GM19240 (cell line): ENCODE results near the gene TTLL13.
A peak's percentile ranks its signal among the peaks of the same experiment; 100 is the strongest.
"Not testable (repeated sequence)": the region's sequence is repeated elsewhere in the genome, so short reads cannot be mapped to it uniquely, and the experiment has no call there.

ENCODE experiments used
- DNase-seq: peaks from one replicate; pipeline ENCODE4 v3.0.0; 2011; ENCODE audit warnings: low spot score; ENCODE audit not compliant: insufficient read length

Gene TTLL13

GRCh38 chr15:90239371-90239770 is 10.0 kb upstream of the TTLL13 start:
- DNase-seq = no peak

- DNase-seq = no peak
These were observed 8.5 kb upstream of the TTLL13 start for GRCh38 chr15:90240856-90241255.

DNA sequence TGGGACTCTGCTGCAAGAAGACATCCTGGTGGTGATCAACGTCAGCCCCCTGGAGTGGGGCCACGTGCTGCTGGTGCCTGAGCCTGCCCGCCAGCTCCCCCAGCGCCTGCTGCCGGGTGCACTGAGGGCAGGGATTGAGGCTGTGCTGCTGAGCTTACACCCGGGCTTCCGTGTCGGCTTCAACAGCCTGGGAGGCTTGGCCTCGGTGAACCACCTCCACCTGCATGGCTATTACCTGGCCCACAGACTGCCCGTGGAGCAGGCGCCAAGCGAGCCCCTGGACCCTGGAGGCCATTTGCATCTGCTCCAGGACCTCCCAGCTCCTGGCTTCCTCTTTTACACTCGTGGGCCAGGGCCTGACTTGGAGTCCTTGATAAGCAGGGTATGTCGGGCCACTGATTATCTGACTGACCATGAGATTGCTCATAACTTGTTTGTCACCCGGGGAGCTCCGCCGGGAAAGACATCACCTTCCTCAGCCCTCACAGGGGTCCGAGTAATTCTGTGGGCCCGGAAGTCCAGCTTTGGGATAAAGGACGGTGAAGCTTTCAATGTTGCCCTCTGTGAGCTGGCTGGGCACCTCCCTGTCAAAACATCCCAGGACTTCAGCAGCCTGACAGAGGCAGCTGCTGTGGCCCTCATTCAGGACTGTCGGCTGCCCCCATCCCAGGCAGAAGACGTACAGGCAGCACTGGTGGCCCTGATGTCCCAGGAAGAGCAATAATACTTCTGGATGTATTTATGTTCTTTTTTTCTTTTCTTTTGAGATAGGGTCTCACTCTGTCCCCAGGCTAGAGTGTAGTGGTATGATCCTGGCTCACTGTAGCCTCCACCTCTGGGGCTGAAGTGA is 7.8 kb upstream of the TTLL13 start:
- no peak for DNase-seq

DNA sequence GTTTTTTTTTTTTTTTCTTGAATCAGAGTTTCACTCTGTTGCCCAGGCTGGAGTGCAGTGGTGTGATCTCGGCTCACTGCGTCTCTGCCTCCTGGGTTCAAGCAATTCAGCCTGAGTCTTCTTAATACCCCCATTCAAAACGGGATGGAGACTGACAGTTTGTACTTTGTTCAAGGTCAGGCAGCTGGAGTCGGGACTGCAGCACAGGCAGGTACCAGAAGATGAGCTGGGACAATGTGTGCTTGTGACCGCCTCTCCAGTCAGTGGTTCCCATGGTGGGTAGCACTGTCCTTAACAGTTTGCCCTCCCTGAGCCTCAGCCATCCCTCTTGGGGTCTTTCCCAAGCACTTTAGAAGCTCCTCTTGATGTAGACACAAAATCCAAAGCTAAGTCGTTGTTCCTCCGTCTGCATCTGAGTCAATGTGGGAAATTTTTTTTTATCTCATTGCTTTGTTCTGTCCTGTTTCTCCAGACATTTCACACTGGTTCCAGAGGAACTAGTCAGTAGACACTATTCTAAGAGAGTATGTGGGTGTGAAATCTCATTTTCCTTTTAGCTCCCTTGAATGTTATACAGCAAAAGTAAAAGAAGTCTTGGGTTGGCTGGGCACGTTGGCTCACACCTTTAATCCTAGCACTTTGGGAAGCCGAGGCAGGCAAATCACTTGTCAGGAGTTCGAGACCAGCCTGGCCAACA is 5.3 kb upstream of the TTLL13 start:
- no peak for DNase-seq

DNA sequence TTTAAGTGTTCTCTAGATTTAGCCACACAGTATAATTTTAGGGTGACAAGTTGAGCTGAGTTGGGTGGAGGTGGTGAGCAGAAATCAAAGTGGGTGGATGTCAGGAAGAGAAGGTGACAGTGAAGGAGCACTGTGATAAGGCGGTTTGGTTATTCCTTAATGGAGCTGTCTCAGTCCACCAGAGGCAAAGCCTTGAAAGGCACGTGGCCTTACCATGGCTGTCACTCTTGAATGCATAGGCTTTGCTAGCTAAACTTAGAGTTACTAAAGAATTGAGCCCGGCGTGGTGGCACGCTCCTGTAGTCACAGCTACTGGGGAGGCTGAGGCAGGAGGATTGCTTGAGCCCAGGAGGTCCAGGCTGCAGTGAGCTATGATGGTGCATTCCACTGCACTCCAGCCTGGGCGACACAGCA is 560 bp upstream of the TTLL13 start:
- DNase-seq = no peak

DNA sequence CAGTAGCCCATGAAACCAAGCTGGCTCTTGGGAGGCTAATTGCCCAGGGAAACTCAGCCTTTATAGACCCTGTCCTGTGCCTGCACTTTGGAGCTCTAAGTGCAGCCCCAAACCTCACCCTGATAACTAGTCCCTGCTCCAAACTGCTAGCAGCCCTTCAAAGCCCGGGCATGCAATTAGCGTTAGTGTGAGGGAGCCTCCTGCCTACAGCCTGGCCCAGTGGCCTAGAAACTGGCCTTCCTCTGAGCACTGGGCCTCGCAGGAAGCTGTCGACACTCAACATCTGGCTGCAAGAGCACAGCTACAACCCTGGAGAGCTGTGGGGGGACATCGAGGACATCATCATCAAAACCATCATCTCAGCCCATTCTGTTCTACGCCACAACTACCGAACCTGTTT is 8.4 kb downstream of the TTLL13 start:
- no peak for DNase-seq

- DNase-seq = peak; percentile 14
These were observed 10.2 kb downstream of the TTLL13 start for GRCh38 chr15:90259524-90259923.

GRCh38 chr15:90260731-90261130 is 11.4 kb downstream of the TTLL13 start:
- not testable (repeated sequence) for DNase-seq

- DNase-seq = no peak
These were observed 12.5 kb downstream of the TTLL13 start for GRCh38 chr15:90261811-90262210.

- no peak for DNase-seq
These were observed 13.1 kb downstream of the TTLL13 start for GRCh38 chr15:90262426-90262825.

DNA sequence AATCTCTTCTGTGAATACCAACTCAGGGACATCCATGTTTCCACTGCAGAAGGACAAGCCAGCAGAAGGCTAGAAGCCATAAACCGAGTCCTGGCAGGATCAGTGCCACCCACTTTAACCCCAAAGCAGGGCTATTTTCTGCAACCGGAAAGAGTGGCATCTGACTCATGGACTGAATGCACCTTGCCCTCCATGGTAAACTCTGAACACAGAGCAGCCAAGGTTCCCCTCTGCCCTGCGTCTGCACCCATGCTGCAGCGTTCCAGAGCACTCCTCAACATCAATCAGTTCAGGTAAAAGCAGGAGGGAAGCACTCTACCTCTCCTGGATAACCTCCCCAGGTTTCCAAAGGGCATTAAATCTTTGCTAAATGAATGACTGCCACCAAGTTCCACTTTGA is 15.3 kb downstream of the TTLL13 start:
- no peak for DNase-seq

DNA sequence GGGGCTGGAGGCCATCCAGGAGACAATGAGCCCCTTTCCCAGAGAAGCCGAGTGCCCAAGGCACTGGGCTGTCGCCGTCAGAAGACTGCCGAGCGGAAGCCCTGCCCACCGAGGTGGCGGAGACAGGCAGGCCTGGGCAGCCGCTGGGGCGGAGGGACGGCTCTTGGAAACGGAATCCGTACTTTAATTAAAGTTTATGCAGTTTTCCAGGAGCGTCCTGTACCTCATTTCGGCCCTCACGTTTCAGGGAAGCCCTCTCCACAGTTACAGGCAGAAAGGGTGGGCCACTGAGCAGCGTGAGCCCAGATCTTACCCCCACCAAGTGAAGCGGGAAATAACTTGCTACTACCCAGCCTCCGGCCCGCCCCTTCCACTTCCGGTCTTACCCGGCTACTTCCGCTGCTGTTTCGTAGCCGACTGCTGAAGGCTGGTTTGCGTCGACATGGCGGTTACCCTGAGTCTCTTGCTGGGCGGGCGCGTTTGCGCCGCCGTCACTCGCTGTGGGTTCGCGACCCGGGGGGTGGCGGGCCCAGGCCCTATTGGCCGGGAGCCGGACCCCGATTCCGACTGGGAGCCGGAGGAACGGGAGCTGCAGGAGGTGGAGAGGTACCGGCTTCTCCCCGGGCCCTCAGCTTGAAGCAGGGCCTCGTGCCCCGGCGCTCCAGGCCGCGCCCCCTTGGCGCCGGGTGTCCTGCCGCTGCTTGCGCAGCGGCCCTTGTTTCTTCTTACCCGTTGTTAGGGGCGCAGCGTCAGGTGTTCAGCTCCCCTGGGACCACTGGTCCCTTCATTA is 16.1 kb downstream of the TTLL13 start, which contains the start of gene NGRN:
Gene NGRN (plus strand): TSS at position 402 of the 790 bp plus-strand sequence. CDS start 41 bp downstream, at position 443.
- peak; percentile 57 for DNase-seq

- no peak for DNase-seq
These were observed 16.7 kb downstream of the TTLL13 start for GRCh38 chr15:90266061-90266431.

DNA sequence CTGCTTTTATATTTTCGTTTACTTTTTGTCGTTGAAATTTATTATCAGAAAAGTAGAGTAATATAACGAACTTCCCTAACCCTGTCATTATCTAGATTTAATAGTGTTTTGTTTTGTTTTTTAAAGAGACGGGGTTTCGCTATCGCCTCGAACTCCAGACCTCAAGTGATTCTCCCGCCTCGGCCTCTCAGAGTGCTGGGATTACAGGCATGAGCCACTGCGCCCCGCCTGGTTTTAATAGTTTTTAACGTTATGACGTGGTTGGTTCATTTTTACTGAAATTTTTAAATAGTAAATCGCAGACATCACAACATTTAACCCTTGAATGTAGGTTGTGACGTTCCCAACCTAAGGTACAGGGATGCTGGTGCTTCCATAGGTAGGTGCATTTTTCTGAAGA is 17.1 kb downstream of the TTLL13 start:
- no peak for DNase-seq

GRCh38 chr15:90268415-90268814 is 19.1 kb downstream of the TTLL13 start:
- no peak for DNase-seq

DNA sequence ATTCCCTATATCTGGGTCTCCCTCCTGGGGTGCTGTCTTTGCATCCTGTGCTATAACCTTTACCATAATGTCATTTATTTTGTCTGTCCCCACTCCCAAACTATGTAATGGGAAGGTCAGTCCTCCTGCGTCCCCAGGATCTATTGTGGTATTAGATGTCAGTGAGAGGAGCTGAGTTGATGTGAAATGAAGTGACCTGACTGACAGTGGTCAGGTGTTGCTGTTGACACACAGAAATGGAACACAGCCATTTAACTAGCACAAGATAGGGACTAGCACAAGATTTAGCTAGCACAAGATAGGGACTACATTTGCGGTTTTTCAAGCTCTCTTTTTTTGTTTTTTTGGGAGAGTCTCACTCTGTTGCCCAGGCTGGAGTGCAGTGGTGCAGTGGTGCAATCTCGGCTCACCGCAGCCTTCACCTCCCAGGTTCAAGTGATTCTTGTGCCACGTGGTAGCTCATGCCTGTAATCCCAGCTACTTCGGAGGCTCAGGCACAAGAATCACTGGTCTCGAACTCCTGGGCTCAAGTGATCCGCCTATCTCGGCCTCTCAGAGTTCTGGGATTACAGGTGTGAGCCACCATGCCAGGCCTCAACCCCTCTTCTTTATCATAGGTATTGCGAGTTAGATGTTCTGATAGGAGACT is 21.3 kb downstream of the TTLL13 start:
- no peak for DNase-seq

DNA sequence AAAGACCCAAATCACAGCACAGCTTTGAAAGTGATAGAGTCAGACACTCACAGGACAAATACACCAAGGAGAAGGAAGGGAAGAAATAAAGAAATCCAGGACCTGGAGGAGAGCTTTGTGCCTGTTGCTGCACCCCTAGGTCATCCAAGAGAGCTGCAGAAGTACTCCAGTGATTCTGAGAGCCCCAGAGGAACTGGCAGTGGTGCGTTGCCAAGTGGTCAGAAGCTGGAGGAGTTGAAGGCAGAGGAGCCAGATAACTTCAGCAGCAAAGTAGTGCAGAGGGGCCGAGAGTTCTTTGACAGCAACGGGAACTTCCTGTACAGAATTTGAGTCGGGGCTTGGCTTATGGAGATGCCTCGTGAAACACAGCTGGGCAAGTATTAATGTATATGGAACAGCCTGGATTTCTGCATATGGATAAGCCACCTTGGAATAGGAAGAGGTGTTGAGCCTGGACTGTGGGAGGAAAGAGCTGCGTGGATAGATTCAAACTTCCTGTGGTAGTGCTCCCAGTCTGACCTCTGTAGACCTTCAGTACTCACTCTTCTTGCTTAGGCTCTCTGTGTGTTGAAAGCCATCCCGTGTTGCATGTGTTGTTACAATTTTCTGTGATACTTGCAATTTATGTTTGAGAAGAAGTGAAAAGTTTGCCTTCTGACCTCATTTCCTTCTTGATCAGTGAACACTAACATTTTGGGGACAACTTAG is 22.3 kb downstream of the TTLL13 start:
- no peak for DNase-seq

GRCh38 chr15:90278467-90278866 is 29.1 kb downstream of the TTLL13 start:
- not testable (repeated sequence) for DNase-seq

GRCh38 chr15:90280743-90281142 is 31.4 kb downstream of the TTLL13 start:
- DNase-seq = not testable (repeated sequence)

DNA sequence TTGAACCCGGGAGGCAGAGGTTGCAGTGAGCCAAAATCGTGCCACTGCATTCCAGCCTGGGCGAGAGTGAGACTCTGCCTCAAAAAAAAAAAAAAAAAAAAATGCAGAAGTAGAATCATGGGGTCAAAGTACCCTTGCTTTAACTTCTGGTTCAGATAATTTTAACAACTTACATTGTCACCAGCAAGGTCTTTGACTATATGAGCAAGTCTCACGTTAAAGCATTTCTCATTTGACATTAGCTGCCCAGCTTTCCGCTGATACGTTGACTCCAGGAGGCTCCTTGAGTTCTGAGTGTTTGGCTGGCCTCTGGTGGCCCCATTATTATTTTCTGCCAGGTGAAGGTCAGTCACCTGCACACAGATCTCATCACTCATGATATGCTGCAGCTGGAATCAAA is 32.3 kb downstream of the TTLL13 start:
- not testable (repeated sequence) for DNase-seq

DNA sequence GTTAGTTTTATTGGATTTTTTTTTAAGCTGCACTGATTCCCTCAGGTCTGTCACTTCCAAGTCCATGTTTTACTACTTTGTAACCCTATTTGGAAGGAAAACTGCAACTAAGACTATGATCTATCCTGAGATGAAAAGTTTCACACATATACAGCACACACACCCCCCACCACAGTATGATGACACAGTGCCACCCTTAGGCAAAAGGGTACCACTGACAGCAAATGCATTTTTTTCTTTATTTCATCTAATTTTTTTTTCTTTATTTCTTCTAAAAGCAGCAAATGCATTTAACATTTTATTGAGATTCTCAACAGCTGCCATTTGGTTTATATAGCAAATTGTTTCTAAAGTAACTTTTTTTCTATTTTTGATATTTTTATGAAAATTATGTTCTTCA is 37.3 kb downstream of the TTLL13 start:
- DNase-seq = no peak
